OCI-LY1 (cell line): ENCODE measurements around the gene ALDH1A1.

Experiments used
- H2AFZ ChIP-seq: fragments of 200-600 bp; sonication (generic), shearing (Covaris generic); 2 replicates; pipeline ENCODE4 v1.6.0; 2014; ENCODE audit warnings: antibody characterized with exemption, mild to moderate bottlenecking, low read length
- H3F3A ChIP-seq: fragments of 200-600 bp; sonication (generic), shearing (Covaris generic); 2 replicates; pipeline ENCODE4 v1.6.0; 2014; ENCODE audit warnings: mild to moderate bottlenecking, antibody characterized with exemption, low read length, moderate library complexity; ENCODE audit not compliant: insufficient read depth
- H3K27ac ChIP-seq: fragments of 200-600 bp; sonication (generic); 2 replicates; pipeline ENCODE4 v1.5.1; 2014; ENCODE audit warnings: low read length, mixed run types, mild to moderate bottlenecking, low read depth; ENCODE audit not compliant: poor library complexity, severe bottlenecking
- H3K27me3 ChIP-seq: fragments of 200-600 bp; sonication (generic); 2 replicates; pipeline ENCODE4 v1.6.0; 2014; ENCODE audit warnings: antibody characterized with exemption, mild to moderate bottlenecking, low read length, moderate library complexity; ENCODE audit not compliant: insufficient read depth
- H3K36me3 ChIP-seq: fragments of 200-600 bp; sonication (generic); 2 replicates; pipeline ENCODE4 v1.6.1; 2014; ENCODE audit warnings: mild to moderate bottlenecking, antibody characterized with exemption, low read length, moderate library complexity, mixed read lengths; ENCODE audit not compliant: insufficient read depth
- H3K4me1 ChIP-seq: fragments of 200-600 bp; sonication (generic); 2 replicates; pipeline ENCODE4 v1.5.1; 2014; ENCODE audit warnings: mild to moderate bottlenecking, low read length, moderate library complexity; ENCODE audit not compliant: insufficient read depth, severe bottlenecking
- H3K4me2 ChIP-seq: fragments of 200-600 bp; sonication (generic), shearing (Covaris generic); 2 replicates; pipeline ENCODE4 v1.6.1; 2014; ENCODE audit warnings: low read length
- H3K4me3 ChIP-seq: fragments of 200-600 bp; sonication (generic); 2 replicates; pipeline ENCODE4 v1.5.1; 2014; ENCODE audit warnings: low read length, low read depth, mild to moderate bottlenecking, mixed read lengths; ENCODE audit not compliant: poor library complexity, severe bottlenecking
- H3K79me2 ChIP-seq: fragments of 200-600 bp; shearing (Covaris generic); 2 replicates; pipeline ENCODE4 v1.6.1; 2016; ENCODE audit warnings: mixed run types, low read length, mixed read lengths; ENCODE audit not compliant: insufficient read depth
- H3K9ac ChIP-seq: fragments of 200-600 bp; sonication (generic), shearing (Covaris generic); 2 replicates; pipeline ENCODE4 v1.6.1; 2014; ENCODE audit warnings: mild to moderate bottlenecking, low read length, mixed read lengths
- H3K9me2 ChIP-seq: fragments of 200-600 bp; sonication (generic), shearing (Covaris generic); 2 replicates; pipeline ENCODE4 v1.6.1; 2014; ENCODE audit warnings: low read depth, mild to moderate bottlenecking, low read length, mixed read lengths
- H3K9me3 ChIP-seq: fragments of 200-600 bp; shearing (Covaris generic); 2 replicates; pipeline ENCODE4 v1.6.1; 2014; ENCODE audit warnings: low read length, mixed read lengths
- H4K20me1 ChIP-seq: fragments of 200-600 bp; sonication (generic), shearing (Covaris generic); 2 replicates; pipeline ENCODE4 v1.6.0; 2016; ENCODE audit warnings: mild to moderate bottlenecking, low read length; ENCODE audit not compliant: insufficient read depth
- CTCF ChIP-seq: fragments of 200-600 bp; sonication (generic), shearing (Covaris generic); IDR thresholded peaks from 2 replicates; pipeline ENCODE4 v1.5.1; 2017; ENCODE audit warnings: mild to moderate bottlenecking, antibody characterized with exemption, low read length, moderate library complexity, mixed read lengths
- EZH2 ChIP-seq: fragments of 200-600 bp; sonication (generic), shearing (Covaris generic); IDR thresholded peaks from 2 replicates; pipeline ENCODE4 v1.8.0; 2017; ENCODE audit warnings: borderline replicate concordance, mixed run types, mild to moderate bottlenecking, antibody characterized with exemption, low read length, moderate library complexity, mixed read lengths

The ALDH1A1 gene

GRCh38 chr9:72977670-72978069 is 24.8 kb upstream of the ALDH1A1 start:
- H3K79me2 ChIP-seq, result no peaks in the 10 kb centered on the region
- no peak overlapping the region for H3K4me2 ChIP-seq
- H2AFZ ChIP-seq, result no peak overlapping the region

DNA sequence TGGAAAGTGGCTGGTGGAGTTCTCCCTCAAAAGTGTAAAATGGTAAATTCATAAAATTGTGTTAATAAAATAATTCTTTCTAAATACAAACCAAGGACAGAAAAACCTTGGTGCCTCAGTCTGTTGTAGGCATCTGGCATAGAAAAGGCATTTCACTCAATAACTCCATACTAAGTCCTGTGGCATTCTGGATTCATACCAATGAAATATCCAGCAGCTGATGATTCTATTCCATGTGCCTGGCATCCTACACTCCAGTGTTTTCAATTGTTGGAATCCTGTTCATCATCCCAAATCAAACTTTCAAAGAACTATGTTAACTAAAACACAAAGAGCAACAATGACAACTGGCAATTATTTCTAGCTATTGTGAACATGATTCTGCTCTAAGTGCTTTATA is 21.6 kb upstream of the ALDH1A1 start:
- Histone ChIP-seq H3K9me2 (no peaks in the 10 kb centered on the region), H4K20me1 (no peaks in the 10 kb centered on the region), H3K4me3 (no peak overlapping the region), H3K27ac (no peak overlapping the region), H3K9me3 (no peaks in the 10 kb centered on the region), H3K36me3 (no peaks in the 10 kb centered on the region), H3K79me2 (no peaks in the 10 kb centered on the region), H3K9ac (no peak overlapping the region), H3K4me2 (no peak overlapping the region), H3F3A (no peaks in the 10 kb centered on the region), H3K4me1 (no peaks in the 10 kb centered on the region), H2AFZ (no peak overlapping the region), H3K27me3 (no peaks in the 10 kb centered on the region)
- TF ChIP-seq EZH2, result no peak

More at GRCh38 chr9:72977670-72978069, 24.8 kb upstream of the ALDH1A1 start:
- Histone ChIP-seq H3K36me3 (no peaks in the 10 kb centered on the region), H3K27me3 (no peaks in the 10 kb centered on the region), H3F3A (no peaks in the 10 kb centered on the region), H3K27ac (no peak overlapping the region), H3K4me1 (no peaks in the 10 kb centered on the region), H3K9me3 (no peaks in the 10 kb centered on the region), H3K9ac (no peak overlapping the region), H3K4me3 (no peak overlapping the region), H4K20me1 (no peaks in the 10 kb centered on the region), H3K9me2 (no peaks in the 10 kb centered on the region)
- no peak for TF ChIP-seq CTCF
- TF ChIP-seq EZH2, result no peak

DNA sequence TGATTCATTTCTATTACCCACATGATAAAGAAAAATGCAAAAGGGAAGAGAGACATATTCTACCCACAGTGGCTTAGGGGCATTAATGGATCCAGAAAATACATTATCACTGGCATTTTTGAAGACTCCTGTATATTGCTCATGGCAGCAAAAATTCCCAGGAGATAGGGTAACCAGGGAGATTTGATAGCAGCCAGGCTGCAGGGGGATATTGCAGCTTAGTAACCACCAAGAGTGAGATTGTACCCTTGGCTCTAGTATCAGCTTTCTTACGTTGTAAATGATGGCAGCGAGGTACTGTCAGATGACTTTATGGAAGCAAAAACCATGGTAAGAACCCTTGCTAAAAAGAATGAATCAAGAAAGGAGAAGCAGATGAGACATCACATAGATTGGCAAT is 19.8 kb upstream of the ALDH1A1 start:
- no peaks in the 10 kb centered on the region for H3K4me1 ChIP-seq
- H3K79me2 ChIP-seq, result no peaks in the 10 kb centered on the region

More for the DNA sequence above, 19.8 kb upstream of the ALDH1A1 start:
- Histone ChIP-seq H3K9me2 (no peaks in the 10 kb centered on the region), H3F3A (no peaks in the 10 kb centered on the region), H3K27me3 (no peaks in the 10 kb centered on the region), H3K9me3 (no peaks in the 10 kb centered on the region), H3K36me3 (no peaks in the 10 kb centered on the region), H4K20me1 (no peaks in the 10 kb centered on the region), H2AFZ (no peak overlapping the region), H3K4me3 (no peak overlapping the region), H3K27ac (no peak overlapping the region), H3K4me2 (no peak overlapping the region), H3K9ac (no peak overlapping the region)
- TF ChIP-seq CTCF, result no peak
- TF ChIP-seq EZH2, result no peak
